GM12875 (cell line): Measurements from ENCODE around the gene WNT2B.

Source experiments
- H3K4me3 ChIP-seq: one replicate; pipeline ENCODE4 v1.5.1; 2011; ENCODE audit warnings: low read depth, low read length, control low read depth
- CTCF ChIP-seq: IDR thresholded peaks from 2 replicates; pipeline ENCODE4 v1.5.1; 2011; ENCODE audit warnings: low read depth, mild to moderate bottlenecking, control low read depth, inconsistent platforms, low read length, moderate library complexity, borderline replicate concordance; ENCODE audit not compliant: insufficient read depth

Gene WNT2B

GRCh38 chr1:112524251-112524650, 15.5 kb downstream of the WNT2B start:
- no peak for TF ChIP-seq CTCF
- no peak overlapping the region for H3K4me3 ChIP-seq

GRCh38 chr1:112524986-112525385, 16.2 kb downstream of the WNT2B start:
- no peak for TF ChIP-seq CTCF
- no peak overlapping the region for H3K4me3 ChIP-seq

- H3K4me3 ChIP-seq: no peak overlapping the region
- TF ChIP-seq CTCF: no peak
Measured at GRCh38 chr1:112527266-112528010, 18.7 kb downstream of the WNT2B start.

- TF ChIP-seq CTCF: no peak
- H3K4me3 ChIP-seq: no peak overlapping the region
Measured at GRCh38 chr1:112528076-112528475, 19.3 kb downstream of the WNT2B start.

GRCh38 chr1:112529301-112529700, 20.5 kb downstream of the WNT2B start:
- no peak overlapping the region for H3K4me3 ChIP-seq
- no peak for TF ChIP-seq CTCF

GRCh38 chr1:112530832-112531231, 22.1 kb downstream of the WNT2B start:
- TF ChIP-seq CTCF: no peak
- no peak overlapping the region for H3K4me3 ChIP-seq

GRCh38 chr1:112532064-112532463, 23.3 kb downstream of the WNT2B start:
- no peak overlapping the region for H3K4me3 ChIP-seq
- TF ChIP-seq CTCF: no peak
